HL-60 (cell line): ENCODE data around the gene ENPP6.

ENCODE experiments used
- DNase-seq, 2 experiments: peaks; one replicate each; pipeline ENCODE4 v3.0.0-alpha.2; 2010 to 2020; ENCODE audit warnings: low read depth in 1 of 2, low spot score in 1 of 2
- H3K27ac ChIP-seq: fragments of 250-450 bp; sonication (Bioruptor Pico); replicated peaks from 2 replicates; pipeline ENCODE4 v1.5.1; 2020; ENCODE audit warnings: mild to moderate bottlenecking, moderate library complexity
- H3K27me3 ChIP-seq: fragments of 250-450 bp; sonication (Bioruptor Pico); 2 replicates; pipeline ENCODE4 v1.5.1; 2021; ENCODE audit warnings: mild to moderate bottlenecking, moderate library complexity; ENCODE audit not compliant: insufficient read depth, poor library complexity, severe bottlenecking
- H3K4me3 ChIP-seq: replicated peaks from 2 replicates; pipeline ENCODE4 v1.5.1; 2011; ENCODE audit warnings: mild to moderate bottlenecking, control low read depth, low read length; ENCODE audit not compliant: insufficient read depth
- CTCF ChIP-seq: IDR thresholded peaks from one replicate; pipeline ENCODE4 v1.5.1; 2011; ENCODE audit warnings: low read length, control low read depth, inconsistent platforms; ENCODE audit not compliant: insufficient read depth
- GABPA ChIP-seq: IDR thresholded peaks from 2 replicates; pipeline ENCODE4 v1.6.1; 2012; ENCODE audit warnings: low read depth
- POLR2AphosphoS5 ChIP-seq: IDR thresholded peaks from 2 replicates; pipeline ENCODE4 v1.6.1; 2012; ENCODE audit warnings: low read depth
- REST ChIP-seq: IDR thresholded peaks from 2 replicates; pipeline ENCODE4 v1.6.1; 2012; ENCODE audit warnings: low read depth; ENCODE audit not compliant: insufficient replicate concordance
- SPI1 ChIP-seq: IDR thresholded peaks from 2 replicates; pipeline ENCODE4 v1.6.1; 2012; ENCODE audit warnings: low read depth, mild to moderate bottlenecking, borderline replicate concordance

The ENPP6 gene

DNA sequence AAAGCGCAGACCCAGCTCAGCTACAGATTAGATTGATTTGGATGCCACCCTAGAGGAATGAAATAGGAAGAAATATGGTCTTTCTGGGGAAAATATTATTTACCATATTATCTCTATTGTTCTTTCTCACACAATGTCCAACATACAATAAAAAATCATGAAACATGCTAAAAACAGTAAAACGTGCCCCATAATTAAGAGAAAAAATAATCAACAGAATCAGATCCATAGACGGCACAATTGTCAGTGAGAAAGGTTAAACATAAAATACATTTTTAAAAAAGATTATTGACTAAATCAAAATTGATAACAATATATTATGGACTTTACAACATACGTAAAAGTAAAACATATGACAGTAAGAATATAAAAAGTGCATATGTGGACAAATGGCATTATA, 90.9 kb downstream of the ENPP6 start:
- no peak for DNase-seq
- no peaks in the 10 kb centered on the region for H3K27me3 ChIP-seq
- TF ChIP-seq REST (no peak), SPI1 (no peak), POLR2AphosphoS5 (no peak), GABPA (no peak), CTCF (no peak)
- H3K27ac ChIP-seq = no peak overlapping the region
- no peak overlapping the region for H3K4me3 ChIP-seq

DNA sequence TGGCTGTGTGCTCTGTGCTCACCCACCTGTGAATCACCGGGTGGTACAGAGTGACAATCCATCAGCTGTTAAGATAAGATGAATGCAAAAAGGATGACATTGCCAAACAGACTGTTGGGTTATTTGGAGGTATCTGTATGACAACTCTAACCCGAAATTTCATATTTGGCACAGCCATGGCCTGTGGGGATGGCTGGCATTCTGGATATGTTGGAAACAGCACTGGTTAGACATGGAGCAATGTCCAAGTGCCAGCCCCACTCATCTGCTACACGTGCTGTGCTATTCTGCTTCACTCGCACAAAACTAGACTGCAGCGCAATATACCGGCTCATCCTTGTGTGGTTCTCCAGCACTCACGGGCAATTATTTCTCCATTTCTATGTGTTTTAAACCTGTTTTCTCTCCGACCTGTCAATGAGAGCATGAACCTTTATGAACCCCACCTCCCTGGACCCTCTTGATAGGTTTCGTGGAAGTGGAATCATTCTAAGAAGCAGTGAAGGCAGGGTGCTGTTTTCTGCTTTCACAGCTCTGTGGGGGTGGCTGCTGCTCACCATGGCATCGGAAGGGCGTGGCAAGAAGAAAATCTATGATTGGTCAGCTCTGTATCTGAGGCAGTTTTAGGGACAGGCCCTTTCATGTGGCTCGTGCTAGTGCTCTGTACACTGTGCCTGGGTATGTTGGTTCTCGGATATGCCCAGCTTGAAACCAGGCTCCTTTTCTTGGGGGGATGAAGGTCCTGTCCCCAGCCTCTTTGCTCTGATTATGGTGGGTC, 94.9 kb downstream of the ENPP6 start:
- Histone ChIP-seq H3K4me3 (no peak overlapping the region), H3K27ac (no peak overlapping the region), H3K27me3 (no peaks in the 10 kb centered on the region)
- TF ChIP-seq REST (no peak), SPI1 (no peak), POLR2AphosphoS5 (no peak), CTCF (no peak), GABPA (no peak)
- no peak for DNase-seq

DNA sequence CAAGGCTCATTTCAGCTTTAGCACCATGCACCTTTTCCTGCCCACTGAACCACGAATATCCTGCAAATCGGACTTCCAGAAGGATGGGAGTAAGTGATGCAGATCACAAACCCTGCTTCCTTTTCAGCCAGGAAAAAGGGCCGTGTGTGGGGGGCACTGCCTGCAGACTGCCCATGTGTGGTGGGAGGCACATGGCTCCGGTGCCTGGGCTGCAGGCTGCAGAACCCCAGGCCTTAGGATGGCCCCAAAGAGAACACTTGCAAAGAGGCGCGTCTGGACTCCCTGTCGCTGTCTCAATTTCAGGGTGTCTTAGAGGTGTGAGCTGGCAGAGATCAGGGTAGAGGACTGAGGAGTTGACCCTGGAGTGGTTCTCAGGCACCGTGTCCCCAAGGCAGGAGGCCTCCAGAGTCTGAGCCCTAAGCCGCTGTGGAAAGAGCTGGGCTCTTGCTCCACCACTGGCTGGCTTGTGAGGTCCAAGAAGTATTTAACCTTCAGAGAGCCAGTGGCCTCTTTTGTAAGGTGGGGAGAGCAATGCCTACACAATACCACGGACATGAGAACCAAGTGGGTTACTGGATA, 97.0 kb downstream of the ENPP6 start:
- DNase-seq = no peak
- TF ChIP-seq POLR2AphosphoS5 (no peak), CTCF (no peak), GABPA (no peak), SPI1 (no peak), REST (no peak)
- Histone ChIP-seq H3K27me3 (no peaks in the 10 kb centered on the region), H3K27ac (no peak overlapping the region), H3K4me3 (no peak overlapping the region)
